NCI-H2196 (cell line): ENCODE results near the gene SBNO2.
"Not testable (repeated sequence)": the region's sequence is repeated elsewhere in the genome, so short reads cannot be mapped to it uniquely, and the experiment has no call there.

Source experiments
- DNase-seq: peaks from one replicate; lab custom pipeline; 2025; ENCODE audit not compliant: unreplicated experiment; lab: John Stamatoyannopoulos, UW

The SBNO2 gene

GRCh38 chr19:1206864-1207450, 32.9 kb upstream of the SBNO2 start:
- no peak for DNase-seq

GRCh38 chr19:1206150-1206863, 32.2 kb upstream of the SBNO2 start:
- no peak for DNase-seq

GRCh38 chr19:1205114-1206099, 31.3 kb upstream of the SBNO2 start, which contains the start of gene STK11:
Gene STK11, plus strand, starts transcription at chr19:1205778. Its CDS starts 1,136 bp downstream, at chr19:1206914.
- peak; percentile 98 for DNase-seq

- DNase-seq: not testable (repeated sequence)
Measured at GRCh38 chr19:1200614-1201013, 26.5 kb upstream of the SBNO2 start.

- no peak for DNase-seq
Measured at GRCh38 chr19:1199531-1199930, 25.5 kb upstream of the SBNO2 start.

GRCh38 chr19:1189419-1189818, 15.4 kb upstream of the SBNO2 start:
- no peak for DNase-seq

- DNase-seq: no peak
Measured at GRCh38 chr19:1183543-1184172, 9.6 kb upstream of the SBNO2 start.

- no peak for DNase-seq
Measured at GRCh38 chr19:1182727-1183126, 8.7 kb upstream of the SBNO2 start.

GRCh38 chr19:1182068-1182467, 8.0 kb upstream of the SBNO2 start:
- DNase-seq: no peak

GRCh38 chr19:1181606-1182005, 7.5 kb upstream of the SBNO2 start:
- DNase-seq: no peak

GRCh38 chr19:1177322-1178114, 3.5 kb upstream of the SBNO2 start:
- no peak for DNase-seq

- no peak for DNase-seq
Measured at GRCh38 chr19:1173159-1173844, 766 bp downstream of the SBNO2 start.

GRCh38 chr19:1172353-1173158, 1.5 kb downstream of the SBNO2 start:
- DNase-seq: no peak

- DNase-seq: peak; percentile 25
Measured at GRCh38 chr19:1171755-1172352, 2.2 kb downstream of the SBNO2 start.

GRCh38 chr19:1170938-1171754, 2.9 kb downstream of the SBNO2 start:
- DNase-seq: no peak

- no peak for DNase-seq
Measured at GRCh38 chr19:1169921-1170885, 3.9 kb downstream of the SBNO2 start.

GRCh38 chr19:1169411-1169791, 4.7 kb downstream of the SBNO2 start:
- no peak for DNase-seq
